Neural progenitor cell (in vitro differentiated cells): ENCODE results near the gene KRT9.
"Not testable (repeated sequence)": the region's sequence is repeated elsewhere in the genome, so short reads cannot be mapped to it uniquely, and the experiment has no call there.

Experiments used
- EZH2 ChIP-seq: fragments of 200-600 bp; sonication (generic); IDR thresholded peaks from 2 replicates; pipeline ENCODE4 v1.6.1; 2017; ENCODE audit warnings: antibody characterized with exemption, mild to moderate bottlenecking, moderate library complexity
- TF ChIP-seq, protein P1 (sequence below): fragments of 200-600 bp; sonication (generic); IDR thresholded peaks from 2 replicates; pipeline ENCODE4 v1.5.1; 2017; ENCODE audit warnings: antibody characterized with exemption, mild to moderate bottlenecking

DNA sequence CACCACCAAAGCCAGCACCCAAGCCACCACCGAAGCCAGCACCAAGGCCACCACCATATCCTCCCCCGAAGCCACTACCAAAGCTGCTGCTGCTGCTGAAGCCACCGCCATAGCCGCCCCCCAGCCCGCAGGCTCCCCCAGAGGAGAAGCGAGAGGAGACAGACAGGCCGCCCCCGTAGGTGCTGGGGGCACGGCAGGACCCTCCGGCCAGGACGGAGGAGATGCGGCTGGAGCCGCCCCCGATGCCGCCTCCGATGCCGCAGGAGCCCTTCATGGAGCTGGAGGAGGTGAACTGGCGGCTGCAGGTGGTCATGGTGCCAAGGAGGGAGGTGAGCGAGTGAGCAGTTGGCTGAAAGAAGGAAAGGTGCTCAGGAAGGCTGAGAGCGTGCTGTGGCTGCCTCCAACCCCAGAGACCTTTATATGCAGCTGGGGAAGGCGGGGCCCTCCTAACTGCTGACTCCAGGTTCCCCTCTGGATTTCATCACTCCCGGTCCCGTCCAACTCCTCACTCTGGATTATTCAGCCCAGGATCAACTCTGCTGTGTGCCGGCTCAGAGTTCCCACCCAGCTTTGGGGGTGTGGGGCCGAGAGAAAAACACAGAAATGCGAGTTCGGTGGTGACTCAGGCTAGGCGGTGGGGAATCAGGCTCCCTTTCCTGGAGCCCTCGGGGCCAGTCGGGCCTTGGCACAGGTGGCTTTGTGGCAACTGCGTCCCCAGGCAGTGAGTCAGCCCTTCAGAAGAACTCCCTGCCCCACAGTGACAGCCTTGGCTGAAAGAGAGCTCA, 40.7 kb upstream of the KRT9 start, which contains the start of gene KRT16:
- not testable (repeated sequence) for TF ChIP-seq EZH2
- TF ChIP-seq, protein P1, sequence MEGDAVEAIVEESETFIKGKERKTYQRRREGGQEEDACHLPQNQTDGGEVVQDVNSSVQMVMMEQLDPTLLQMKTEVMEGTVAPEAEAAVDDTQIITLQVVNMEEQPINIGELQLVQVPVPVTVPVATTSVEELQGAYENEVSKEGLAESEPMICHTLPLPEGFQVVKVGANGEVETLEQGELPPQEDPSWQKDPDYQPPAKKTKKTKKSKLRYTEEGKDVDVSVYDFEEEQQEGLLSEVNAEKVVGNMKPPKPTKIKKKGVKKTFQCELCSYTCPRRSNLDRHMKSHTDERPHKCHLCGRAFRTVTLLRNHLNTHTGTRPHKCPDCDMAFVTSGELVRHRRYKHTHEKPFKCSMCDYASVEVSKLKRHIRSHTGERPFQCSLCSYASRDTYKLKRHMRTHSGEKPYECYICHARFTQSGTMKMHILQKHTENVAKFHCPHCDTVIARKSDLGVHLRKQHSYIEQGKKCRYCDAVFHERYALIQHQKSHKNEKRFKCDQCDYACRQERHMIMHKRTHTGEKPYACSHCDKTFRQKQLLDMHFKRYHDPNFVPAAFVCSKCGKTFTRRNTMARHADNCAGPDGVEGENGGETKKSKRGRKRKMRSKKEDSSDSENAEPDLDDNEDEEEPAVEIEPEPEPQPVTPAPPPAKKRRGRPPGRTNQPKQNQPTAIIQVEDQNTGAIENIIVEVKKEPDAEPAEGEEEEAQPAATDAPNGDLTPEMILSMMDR, result not testable (repeated sequence)
